Duodenal mucosa (tissue), 2 donors: ENCODE results near the gene LRRIQ1.

ENCODE experiments used
- H3K27ac ChIP-seq: one replicate; pipeline ENCODE4 v1.7.0; 2013; ENCODE audit warnings: low read depth, low read length
- H3K27me3 ChIP-seq, 2 donors: one replicate each; pipeline ENCODE4 v1.7.0; 2013; ENCODE audit warnings: low read length in 2 of 2, control low read depth in 1 of 2; ENCODE audit not compliant: insufficient read depth in 2 of 2, control insufficient read depth in 1 of 2
- H3K36me3 ChIP-seq, 2 donors: one replicate each; pipeline ENCODE4 v1.7.0; 2013; ENCODE audit warnings: low read length in 2 of 2, control low read depth in 1 of 2; ENCODE audit not compliant: insufficient read depth in 2 of 2, control insufficient read depth in 1 of 2
- H3K4me1 ChIP-seq, 2 donors: one replicate each; pipeline ENCODE4 v1.7.0; 2013; ENCODE audit warnings: low read length in 2 of 2, control low read depth in 1 of 2; ENCODE audit not compliant: insufficient read depth in 2 of 2, control insufficient read depth in 1 of 2
- H3K4me3 ChIP-seq, 2 donors: one replicate each; pipeline ENCODE4 v1.7.0; 2013; ENCODE audit warnings: low read length in 2 of 2, low read depth in 1 of 2
- H3K9ac ChIP-seq, 2 donors: one replicate each; pipeline ENCODE4 v1.7.0; 2013; ENCODE audit warnings: low read length in 2 of 2, low read depth in 1 of 2
- H3K9me3 ChIP-seq, 2 donors: one replicate each; pipeline ENCODE4 v1.7.0; 2013; ENCODE audit warnings: low read length in 2 of 2, control low read depth in 1 of 2; ENCODE audit not compliant: control insufficient read depth in 1 of 2

The LRRIQ1 gene

GRCh38 chr12:85278598-85279448 is 242.7 kb downstream of the LRRIQ1 start:
- Histone ChIP-seq H3K9ac (no peak overlapping the region), H3K27me3 (peaks cover 51 to 91% of the 10 kb centered on the region in 2 donors), H3K36me3 (no peaks in the 10 kb centered on the region), H3K4me3 (no peak overlapping the region), H3K4me1 (peaks cover 5 to 11% of the 10 kb centered on the region in 2 donors), H3K27ac (no peak overlapping the region), H3K9me3 (no peaks in the 10 kb centered on the region)

- H3K4me3 ChIP-seq = peak overlapping the region; percentile 77 to 79
- H3K27ac ChIP-seq = no peak overlapping the region
- no peaks in the 10 kb centered on the region for H3K9me3 ChIP-seq
- no peaks in the 10 kb centered on the region for H3K36me3 ChIP-seq
- H3K9ac ChIP-seq = no peak overlapping the region
- peaks cover 5 to 11% of the 10 kb centered on the region in 2 donors for H3K4me1 ChIP-seq
- peaks cover 47 to 83% of the 10 kb centered on the region in 2 donors for H3K27me3 ChIP-seq
These were observed 243.5 kb downstream of the LRRIQ1 start for GRCh38 chr12:85279449-85280164.

- Histone ChIP-seq H3K4me1 (peaks cover 5 to 11% of the 10 kb centered on the region in 2 donors), H3K27me3 (peaks cover 42 to 77% of the 10 kb centered on the region in 2 donors), H3K36me3 (no peaks in the 10 kb centered on the region), H3K27ac (no peak within 1 kb of the TSS), H3K9me3 (no peaks in the 10 kb centered on the region), H3K9ac (peak within 1 kb of the TSS in 1 of 2 donors; percentile 23), H3K4me3 (peak within 1 kb of the TSS; percentile 77 to 79)
These were observed 244.2 kb downstream of the LRRIQ1 start, which contains the start of gene ALX1 for GRCh38 chr12:85280165-85280983. ALX1 (plus strand) TSS chr12:85280220; CDS start chr12:85280262, 42 bp downstream.

- Histone ChIP-seq H3K9ac (no peak overlapping the region), H3K27ac (no peak overlapping the region), H3K9me3 (no peaks in the 10 kb centered on the region), H3K4me1 (peaks cover 5 to 11% of the 10 kb centered on the region in 2 donors), H3K36me3 (no peaks in the 10 kb centered on the region), H3K27me3 (peaks cover 39 to 71% of the 10 kb centered on the region in 2 donors), H3K4me3 (peak overlapping the region; percentile 77 to 79)
These were observed 245.0 kb downstream of the LRRIQ1 start for GRCh38 chr12:85280984-85281630.

- Histone ChIP-seq H3K9me3 (no peaks in the 10 kb centered on the region), H3K4me1 (peaks cover 5 to 11% of the 10 kb centered on the region in 2 donors), H3K4me3 (no peak overlapping the region), H3K9ac (no peak overlapping the region), H3K27me3 (peaks cover 39 to 66% of the 10 kb centered on the region in 2 donors), H3K36me3 (no peaks in the 10 kb centered on the region), H3K27ac (no peak overlapping the region)
These were observed 245.6 kb downstream of the LRRIQ1 start for GRCh38 chr12:85281636-85282312.

GRCh38 chr12:85283560-85283959 is 247.4 kb downstream of the LRRIQ1 start:
- no peak overlapping the region for H3K9ac ChIP-seq
- no peaks in the 10 kb centered on the region for H3K9me3 ChIP-seq
- H3K27me3 ChIP-seq = peaks cover 29 to 48% of the 10 kb centered on the region in 2 donors
- H3K4me1 ChIP-seq = peaks cover 5 to 11% of the 10 kb centered on the region in 2 donors
- no peak overlapping the region for H3K4me3 ChIP-seq
- H3K27ac ChIP-seq = no peak overlapping the region
- no peaks in the 10 kb centered on the region for H3K36me3 ChIP-seq
